ENCODE measurements around the gene SAMMSON.

Gene SAMMSON

GRCh38 chr3:70111411-70111810, 111.9 kb downstream of the SAMMSON start:
- no peaks in the 10 kb centered on the region for H3K27me3 ChIP-seq (ENCODE audit: insufficient read depth, low read depth, severe bottlenecking)
- no peak for TF ChIP-seq CTCF (IDR thresholded peaks at IDR 0.05; ENCODE audit: low read depth, low read length)
- H3K4me3 ChIP-seq (ENCODE audit: low read depth, low read length): no peak overlapping the region
- no peaks in the 10 kb centered on the region for H3K9me3 ChIP-seq (ENCODE audit: severe bottlenecking)
- no peak overlapping the region for H3K27ac ChIP-seq
- H3K36me3 ChIP-seq: no peaks in the 10 kb centered on the region
- no peak for DNase-seq

DNA sequence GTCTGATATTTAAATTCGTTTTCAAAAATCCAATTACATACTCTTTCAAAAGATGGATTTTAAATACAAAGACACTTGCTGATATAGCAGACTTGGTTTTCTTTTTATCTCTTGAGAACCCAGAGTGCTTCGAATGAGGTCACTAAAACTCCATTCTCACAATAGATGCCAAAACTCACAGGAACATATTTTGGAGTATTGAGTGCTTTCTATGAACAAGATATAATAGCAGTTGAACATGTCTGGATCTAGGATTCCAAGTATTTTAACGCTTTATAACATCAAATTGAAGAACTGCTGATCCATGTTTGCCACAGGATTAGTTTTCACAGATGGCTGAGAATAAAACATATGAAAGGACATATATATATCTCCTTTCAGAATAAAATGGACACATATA, 113.2 kb downstream of the SAMMSON start:
- Histone ChIP-seq H3K27ac (no peak overlapping the region), H3K36me3 (no peaks in the 10 kb centered on the region), H3K27me3 (ENCODE audit: insufficient read depth, low read depth, severe bottlenecking) (no peaks in the 10 kb centered on the region), H3K4me3 (ENCODE audit: low read depth, low read length) (no peak overlapping the region), H3K9me3 (ENCODE audit: severe bottlenecking) (no peaks in the 10 kb centered on the region)
- no peak for DNase-seq
- no peak for TF ChIP-seq CTCF (IDR thresholded peaks at IDR 0.05; ENCODE audit: low read depth, low read length)

DNA sequence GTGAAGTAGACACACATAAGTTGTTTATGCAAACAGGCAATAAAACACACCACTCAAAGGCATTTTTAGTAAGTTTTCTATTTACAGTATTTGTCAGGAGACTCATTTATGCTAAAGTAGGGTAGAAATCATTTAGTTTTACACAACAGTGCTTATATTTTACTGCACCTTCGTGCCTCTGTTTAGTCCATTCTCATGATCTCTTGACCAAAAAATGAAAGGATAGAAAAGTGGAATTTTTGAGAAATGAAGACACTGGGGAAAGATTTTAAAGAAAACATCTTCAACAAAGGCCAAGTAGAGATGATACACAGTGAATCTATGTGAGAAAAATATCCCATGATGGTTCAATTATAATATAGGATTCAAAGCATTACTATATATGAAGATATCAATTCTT, 114.9 kb downstream of the SAMMSON start:
- no peak for DNase-seq
- H3K27me3 ChIP-seq (ENCODE audit: insufficient read depth, low read depth, severe bottlenecking): no peaks in the 10 kb centered on the region
- no peak overlapping the region for H3K4me3 ChIP-seq (ENCODE audit: low read depth, low read length)
- no peak for TF ChIP-seq CTCF (IDR thresholded peaks at IDR 0.05; ENCODE audit: low read depth, low read length)
- no peaks in the 10 kb centered on the region for H3K9me3 ChIP-seq (ENCODE audit: severe bottlenecking)
- no peaks in the 10 kb centered on the region for H3K36me3 ChIP-seq
- no peak overlapping the region for H3K27ac ChIP-seq

GRCh38 chr3:70119879-70120278, 120.3 kb downstream of the SAMMSON start:
- Histone ChIP-seq H3K36me3 (no peaks in the 10 kb centered on the region), H3K27ac (no peak overlapping the region), H3K4me3 (ENCODE audit: low read depth, low read length) (no peak overlapping the region), H3K9me3 (ENCODE audit: severe bottlenecking) (no peaks in the 10 kb centered on the region), H3K27me3 (ENCODE audit: insufficient read depth, low read depth, severe bottlenecking) (no peaks in the 10 kb centered on the region)
- DNase-seq: no peak
- no peak for TF ChIP-seq CTCF (IDR thresholded peaks at IDR 0.05; ENCODE audit: low read depth, low read length)

Data from WERI-Rb-1 (cell line).